D721Med (cell line): ENCODE results near the gene VWF.

Source experiments
- DNase-seq: peaks from one replicate; pipeline ENCODE4 v3.0.0; 2011; ENCODE audit warnings: low spot score; ENCODE audit not compliant: insufficient read length
- FAIRE-seq: peaks from 2 replicates; lab custom pipeline; 2011; peaks lifted over from hg19 to GRCh38; lab: Jason Lieb, UNC
- CTCF ChIP-seq: IDR thresholded peaks from 2 replicates; pipeline ENCODE4 v1.5.1; 2012; ENCODE audit warnings: mild to moderate bottlenecking, control low read depth; ENCODE audit not compliant: insufficient read depth; ENCODE audit errors: missing control alignments

The VWF gene

GRCh38 chr12:6058481-6059161, 65.8 kb downstream of the VWF start:
- no peak for TF ChIP-seq CTCF
- DNase-seq (no peak), FAIRE-seq (no peak)

GRCh38 chr12:6057700-6058099, 66.8 kb downstream of the VWF start:
- DNase-seq (no peak), FAIRE-seq (no peak)
- TF ChIP-seq CTCF, result no peak

GRCh38 chr12:6056406-6057240, 67.8 kb downstream of the VWF start:
- TF ChIP-seq CTCF, result peak; percentile 14
- DNase-seq (no peak), FAIRE-seq (no peak)

- FAIRE-seq, result no peak
- no peak for TF ChIP-seq CTCF
Measured at GRCh38 chr12:6053541-6053940, 70.9 kb downstream of the VWF start.

GRCh38 chr12:6052940-6053329, 71.5 kb downstream of the VWF start:
- FAIRE-seq, result no peak
- no peak for DNase-seq
- no peak for TF ChIP-seq CTCF

More at GRCh38 chr12:6053541-6053940, 70.9 kb downstream of the VWF start:
- no peak for DNase-seq

- no peak for TF ChIP-seq CTCF
- no peak for FAIRE-seq
- DNase-seq, result no peak
Measured at GRCh38 chr12:6052206-6052939, 72.1 kb downstream of the VWF start.

GRCh38 chr12:6049992-6050391, 74.5 kb downstream of the VWF start:
- FAIRE-seq, result no peak
- TF ChIP-seq CTCF, result no peak
- DNase-seq, result no peak
